Lower leg skin (tissue), 4 donors: Measurements from ENCODE around the gene CTSL. TPM values are rescaled to one million over a fixed set of nuclear protein-coding genes. Genes with fewer than 3 reads are reported as not detected.
A peak's percentile ranks its signal among the peaks of the same experiment; 100 is the strongest.

Source experiments
- DNase-seq, 2 donors: peaks; one replicate each; pipeline ENCODE4 v3.0.0-alpha.2; 2019; ENCODE audit warnings: low spot score in 2 of 2
- H3K4me3 ChIP-seq: fragments of 200-600 bp; sonication (generic); 2 replicates; pipeline ENCODE4 v1.5.1; 2017; ENCODE audit warnings: mild to moderate bottlenecking, low read depth; ENCODE audit not compliant: poor library complexity, severe bottlenecking
- CTCF ChIP-seq, 3 donors: fragments of 450-650 bp; IDR thresholded peaks; one replicate each; pipeline ENCODE4 v1.5.1; 2016; ENCODE audit warnings: antibody characterized with exemption in 3 of 3, mild to moderate bottlenecking in 3 of 3, moderate library complexity in 2 of 3
- POLR2A ChIP-seq, 2 donors: fragments of 450-650 bp; IDR thresholded peaks; one replicate each; pipeline ENCODE4 v1.6.1; 2016 to 2017; ENCODE audit warnings: antibody characterized with exemption in 2 of 2, mild to moderate bottlenecking in 1 of 2, moderate library complexity in 1 of 2
- WGBS, 2 donors: methylation state at CpG; one replicate each; pipeline ENCODE4 v1.1.5; 2018; 5-methylcytosine and 5-hydroxymethylcytosine counted together
- intact Hi-C: fragments of 100-400 bp; cut with DNase I; formaldehyde crosslinking; loops from one replicate; pipeline ENCODE4 v1.15.0; 2023; ENCODE audit warnings: low total_unique reads
- total RNA-seq, 4 donors: library from RNA; depleted of rRNA; stranded (reverse); fragments of >200 nt; gene quantifications; one replicate each; pipeline ENCODE4 v1.1.0, GENCODE V29; 2016

CTSL gene
- total RNA-seq, 4 donors from 2014 or later: 22.0 to 41.3 (median 33.8) TPM

DNA sequence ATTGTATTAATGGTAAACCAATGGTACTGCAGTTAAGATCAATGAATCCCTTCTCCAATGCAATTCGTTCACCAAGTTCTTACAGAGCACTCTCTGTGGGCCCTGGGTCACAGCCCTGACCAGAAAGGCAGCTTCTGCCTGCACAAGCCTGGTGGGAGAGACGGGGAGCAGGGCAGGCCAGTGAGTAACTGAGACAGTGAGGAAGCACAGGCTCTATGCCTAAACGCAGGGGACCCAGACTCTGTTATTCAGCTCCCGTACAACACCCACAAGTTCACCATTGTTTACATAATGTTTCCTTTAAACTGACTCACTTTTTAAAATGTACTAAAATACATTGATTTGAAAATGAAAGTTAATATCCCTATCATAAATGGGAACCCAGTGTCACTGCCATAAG, 40.5 kb upstream of the CTSL start:
- DNase-seq: peak in 1 of 2 donors; percentile 28
- no peak for TF ChIP-seq CTCF (IDR thresholded peaks at IDR 0.05)
- no peak for TF ChIP-seq POLR2A (IDR thresholded peaks at IDR 0.05)
- 80 to 85% methylated on average over 4 of the region's 4 CpGs for WGBS, 2 donors
- H3K4me3 ChIP-seq: no peak overlapping the region
- intact Hi-C loops: no loop called here

- DNase-seq: peak in 1 of 2 donors; percentile 86
- TF ChIP-seq CTCF (IDR thresholded peaks at IDR 0.05) (no peak), POLR2A (IDR thresholded peaks at IDR 0.05) (no peak)
- WGBS, 2 donors: 60 to 63% methylated on average over 14 of the region's 14 CpGs
- intact Hi-C loops: no loop called here
- H3K4me3 ChIP-seq: no peak overlapping the region
Measured at GRCh38 chr9:87685871-87686519, 39.9 kb upstream of the CTSL start.

DNA sequence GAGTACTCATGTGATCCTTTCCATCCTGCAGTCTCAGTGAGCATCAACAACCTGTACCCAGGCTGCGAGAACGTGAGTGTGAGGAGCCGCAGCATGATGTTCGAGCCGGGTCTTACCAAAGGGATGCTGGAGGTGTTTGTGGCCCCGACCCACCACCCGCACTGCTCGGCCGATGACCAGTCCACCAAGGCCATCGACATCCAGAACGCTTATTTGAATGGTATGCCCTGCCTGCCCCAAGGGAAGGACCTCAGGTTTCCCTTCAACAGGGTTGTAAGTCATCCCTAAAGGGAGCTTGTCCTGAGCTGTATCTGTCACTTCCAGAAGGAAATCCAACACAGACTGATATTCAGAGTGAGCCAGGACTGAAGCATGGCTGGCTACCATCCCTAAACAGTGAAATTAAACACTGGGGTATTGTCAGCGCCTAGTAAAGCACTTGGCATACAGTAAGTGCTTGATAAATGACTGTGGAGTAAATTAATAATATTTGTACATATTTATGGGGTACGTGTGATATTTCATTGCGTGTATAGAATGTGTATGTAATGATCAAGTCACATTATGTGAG, 39.3 kb upstream of the CTSL start:
- no peak overlapping the region for H3K4me3 ChIP-seq
- TF ChIP-seq CTCF (IDR thresholded peaks at IDR 0.05) (no peak), POLR2A (IDR thresholded peaks at IDR 0.05) (no peak)
- intact Hi-C loops: no loop called here
- 93 to 95% methylated on average over 14 of the region's 14 CpGs for WGBS, 2 donors
- DNase-seq: no peak

DNA sequence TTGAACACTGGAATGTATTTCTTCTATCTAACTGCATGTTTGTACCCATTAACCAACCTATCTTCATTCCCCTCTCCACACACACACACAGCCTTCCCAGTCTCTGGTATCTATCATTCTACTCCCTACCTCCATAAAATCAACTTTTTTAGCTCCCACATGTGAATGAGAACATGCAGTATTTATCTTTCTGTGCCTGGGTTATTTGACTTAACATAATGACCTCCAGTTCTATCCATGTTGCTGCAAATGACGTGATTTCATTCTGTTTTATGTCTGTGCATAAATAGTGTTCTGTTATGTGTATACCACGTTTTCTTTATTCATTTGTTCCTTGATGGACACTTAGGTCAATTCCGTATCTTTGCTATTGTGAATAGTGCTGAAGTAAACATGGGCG, 38.7 kb upstream of the CTSL start:
- intact Hi-C loops: no loop called here
- WGBS, 2 donors: 75 to 89% methylated on average over 4 of the region's 4 CpGs
- TF ChIP-seq POLR2A (IDR thresholded peaks at IDR 0.05): no peak
- H3K4me3 ChIP-seq: no peak overlapping the region
- no peak for DNase-seq

- TF ChIP-seq POLR2A (IDR thresholded peaks at IDR 0.05) (no peak), CTCF (IDR thresholded peaks at IDR 0.05) (no peak)
- WGBS, 2 donors: 94 to 100% methylated on average over 2 to 3 of the region's 3 CpGs
- H3K4me3 ChIP-seq: no peak overlapping the region
- intact Hi-C loops: no loop called here
- peak in 1 of 2 donors; percentile 50 for DNase-seq
Measured at GRCh38 chr9:87694236-87694755, 31.6 kb upstream of the CTSL start.

DNA sequence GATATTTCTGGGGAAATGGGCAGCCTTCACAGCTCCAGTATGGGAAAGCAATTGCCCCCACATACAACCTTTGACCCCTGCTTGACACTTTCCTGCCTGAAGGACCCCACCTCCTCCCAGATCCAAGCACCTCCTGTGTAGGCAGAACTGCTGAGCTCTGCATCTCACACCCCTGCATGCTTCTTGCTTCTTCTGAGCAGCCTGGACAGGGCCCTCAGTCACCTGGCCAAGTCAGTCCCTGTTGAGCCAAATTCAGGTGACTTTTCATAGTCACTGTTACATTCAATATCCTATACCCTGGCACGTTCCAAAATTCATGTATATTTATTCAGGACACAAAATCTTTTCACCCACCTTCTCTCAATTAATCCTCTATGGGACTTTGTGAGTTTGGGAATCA, 30.4 kb upstream of the CTSL start:
- intact Hi-C loops: no loop called here
- TF ChIP-seq CTCF (IDR thresholded peaks at IDR 0.05) (no peak), POLR2A (IDR thresholded peaks at IDR 0.05) (no peak)
- no peak overlapping the region for H3K4me3 ChIP-seq
- WGBS, 2 donors: 75 to 85% methylated on average over 1 of the region's 1 CpG
- no peak for DNase-seq
